GM23338 (cell line): ENCODE measurements around the gene CIROP. TPM values are rescaled to one million over a fixed set of nuclear protein-coding genes. Genes with fewer than 3 reads are reported as not detected.

Source experiments
- ATAC-seq: fragments of 200-7000 bp; cut with Tn5 transposase; 3 replicates; pipeline ENCODE4 v1.9.1; 2020
- DNase-seq: peaks from one replicate; pipeline ENCODE4 v3.0.0-alpha.2; 2015; ENCODE audit warnings: low spot score
- H2AFZ ChIP-seq: fragments of 200-600 bp; sonication (generic); 2 replicates; pipeline ENCODE4 v1.8.0; 2016; ENCODE audit warnings: antibody characterized with exemption, mild to moderate bottlenecking, moderate library complexity
- H3F3A ChIP-seq: fragments of 200-600 bp; sonication (generic); replicated peaks from 2 replicates; pipeline ENCODE4 v1.8.0; 2017; ENCODE audit warnings: antibody characterized with exemption, mixed run types, low read depth
- H3K27ac ChIP-seq: fragments of 200-600 bp; sonication (generic); 2 replicates; pipeline ENCODE4 v1.6.1; 2016; ENCODE audit warnings: low read depth
- H3K27me3 ChIP-seq: fragments of 200-600 bp; sonication (generic); 2 replicates; pipeline ENCODE4 v1.8.0; 2016; ENCODE audit warnings: mild to moderate bottlenecking, mixed run types, moderate library complexity; ENCODE audit not compliant: insufficient read depth
- H3K36me3 ChIP-seq: fragments of 200-600 bp; sonication (generic); 2 replicates; pipeline ENCODE4 v1.8.0; 2016; ENCODE audit warnings: mild to moderate bottlenecking; ENCODE audit not compliant: insufficient read depth
- H3K4me1 ChIP-seq: fragments of 200-600 bp; sonication (generic); 2 replicates; pipeline ENCODE4 v1.8.0; 2016; ENCODE audit warnings: mild to moderate bottlenecking, moderate library complexity; ENCODE audit not compliant: insufficient read depth
- H3K4me2 ChIP-seq: fragments of 200-600 bp; sonication (generic); 2 replicates; pipeline ENCODE4 v1.7.1; 2017; ENCODE audit warnings: mixed run types
- H3K4me3 ChIP-seq: fragments of 200-600 bp; sonication (generic); 2 replicates; pipeline ENCODE4 v1.6.1; 2016; ENCODE audit warnings: mixed run types
- H3K79me2 ChIP-seq: fragments of 200-600 bp; sonication (generic); replicated peaks from 2 replicates; pipeline ENCODE4 v1.8.0; 2017; ENCODE audit warnings: mild to moderate bottlenecking; ENCODE audit not compliant: insufficient read depth
- H3K9me2 ChIP-seq: fragments of 200-600 bp; sonication (generic); 2 replicates; pipeline ENCODE4 v1.8.0; 2017; ENCODE audit not compliant: insufficient read depth
- H4K20me1 ChIP-seq: fragments of 200-600 bp; sonication (generic); replicated peaks from 2 replicates; pipeline ENCODE4 v1.8.0; 2017; ENCODE audit warnings: mild to moderate bottlenecking; ENCODE audit not compliant: insufficient read depth
- H3K27ac Mint-ChIP-seq: 2 replicates; pipeline ENCODE4 v1.8.0; 2020; ENCODE audit warnings: inconsistent platforms, mild to moderate bottlenecking, moderate library complexity, mixed read lengths
- H3K27me3 Mint-ChIP-seq: 3 replicates; pipeline ENCODE4 v1.8.0; 2022; ENCODE audit warnings: low read depth, mild to moderate bottlenecking, moderate library complexity, mixed read lengths, inconsistent platforms; ENCODE audit not compliant: insufficient read depth, poor library complexity
- H3K36me3 Mint-ChIP-seq: 3 replicates; pipeline ENCODE4 v1.8.0; 2021; ENCODE audit warnings: low read depth, mild to moderate bottlenecking, inconsistent platforms, moderate library complexity, mixed read lengths
- H3K4me1 Mint-ChIP-seq: 3 replicates; pipeline ENCODE4 v1.8.0; 2020; ENCODE audit warnings: mild to moderate bottlenecking, inconsistent platforms, mixed read lengths
- H3K4me3 Mint-ChIP-seq: 3 replicates; pipeline ENCODE4 v1.8.0; 2021; ENCODE audit warnings: moderate library complexity, mild to moderate bottlenecking, inconsistent platforms, mixed read lengths
- H3K9me3 Mint-ChIP-seq: 3 replicates; pipeline ENCODE4 v1.8.0; 2020; ENCODE audit warnings: moderate library complexity, mild to moderate bottlenecking, inconsistent platforms, mixed read lengths
- CREB1 ChIP-seq: fragments of 250-450 bp; sonication (Bioruptor Pico); IDR thresholded peaks from 2 replicates; pipeline ENCODE4 v1.5.0; 2020; ENCODE audit warnings: low read depth, mild to moderate bottlenecking, moderate library complexity
- EZH2 ChIP-seq: fragments of 200-600 bp; sonication (generic); IDR thresholded peaks from one replicate; pipeline ENCODE4 v1.8.0; 2017; ENCODE audit warnings: antibody characterized with exemption, mild to moderate bottlenecking, low read depth; ENCODE audit not compliant: unreplicated experiment
- EZH2phosphoT487 ChIP-seq: fragments of 200-600 bp; sonication (generic); IDR thresholded peaks from one replicate; pipeline ENCODE4 v1.8.1; 2018; ENCODE audit warnings: antibody characterized with exemption; ENCODE audit not compliant: unreplicated experiment
- JUNB ChIP-seq: IDR thresholded peaks from one replicate; pipeline ENCODE4 v1.6.1; 2016; ENCODE audit warnings: antibody characterized with exemption; ENCODE audit not compliant: unreplicated experiment
- NANOG ChIP-seq: IDR thresholded peaks from 2 replicates; pipeline ENCODE4 v1.6.1; 2016; ENCODE audit warnings: antibody characterized with exemption, borderline replicate concordance
- POLR2AphosphoS5 ChIP-seq: IDR thresholded peaks from 2 replicates; pipeline ENCODE4 v1.6.1; 2016; ENCODE audit warnings: antibody characterized with exemption, low read depth
- STAT1 ChIP-seq: IDR thresholded peaks from one replicate; pipeline ENCODE4 v1.6.1; 2016; ENCODE audit warnings: antibody characterized with exemption; ENCODE audit not compliant: unreplicated experiment
- ZNF114 ChIP-seq: fragments of 250-450 bp; sonication (Bioruptor Pico); IDR thresholded peaks from 2 replicates; pipeline ENCODE4 v1.5.0; 2020; ENCODE audit warnings: mild to moderate bottlenecking, moderate library complexity
- ZNF331 ChIP-seq: fragments of 250-450 bp; sonication (Bioruptor Pico); IDR thresholded peaks from 2 replicates; pipeline ENCODE4 v1.5.0; 2020; ENCODE audit warnings: low read depth, mild to moderate bottlenecking, moderate library complexity
- ZNF462 ChIP-seq: fragments of 250-450 bp; sonication (Bioruptor Pico); IDR thresholded peaks from 2 replicates; pipeline ENCODE4 v1.5.0; 2020; ENCODE audit warnings: mild to moderate bottlenecking, moderate library complexity
- polyA plus RNA-seq: library from polyadenylated mRNA; unstranded; fragments of >200 nt; fragmentation: Nextera tagmentation; extraction: Ambion mirVana; gene quantifications from 2 replicates; pipeline ENCODE4 v1.2.1, GENCODE V29; 2016
- total RNA-seq: library from RNA; depleted of rRNA; stranded (reverse); fragments of >200 nt; shearing (Covaris generic); gene quantifications from 2 replicates; pipeline ENCODE4 v1.2.3, GENCODE V29; 2014
- TF ChIP-seq, protein P1 (sequence below): IDR thresholded peaks from one replicate; pipeline ENCODE4 v1.6.1; 2018; ENCODE audit warnings: antibody characterized with exemption; ENCODE audit not compliant: unreplicated experiment
- TF ChIP-seq, protein P2 (sequence below): IDR thresholded peaks from 2 replicates; pipeline ENCODE4 v1.6.1; 2016; ENCODE audit warnings: antibody characterized with exemption
- TF ChIP-seq, protein P3 (sequence below), 2 experiments: fragments of 200-600 bp in 1 of 2; sonication (generic) in 1 of 2; conservative IDR thresholded peaks; 2 replicates each; pipeline versions ENCODE4 v1.5.1 to v1.6.1; 2016 to 2017; ENCODE audit warnings: antibody characterized with exemption in 2 of 2, low read depth in 2 of 2, mild to moderate bottlenecking in 2 of 2, moderate library complexity in 1 of 2

CIROP gene
- total and polyA plus RNA-seq, 2 experiments from 2014 or later, result not detected

- H3K4me3 Mint-ChIP-seq, result no peak overlapping the region; the same call in 2 of the 3 replicates
- H3K4me3 ChIP-seq, result no peak overlapping the region
- no peaks in the 10 kb centered on the region for H4K20me1 ChIP-seq
- DNase-seq (no peak), ATAC-seq (no peak)
- H2AFZ ChIP-seq, result no peak overlapping the region
- no peak overlapping the region for H3K27ac ChIP-seq
- no peak for TF ChIP-seq JUNB
- TF ChIP-seq EZH2phosphoT487, result no peak
- TF ChIP-seq EZH2, result no peak
- TF ChIP-seq POLR2AphosphoS5, result no peak
- no peak for TF ChIP-seq ZNF114 (CRISPR knock-in tag)
- TF ChIP-seq, protein P1, sequence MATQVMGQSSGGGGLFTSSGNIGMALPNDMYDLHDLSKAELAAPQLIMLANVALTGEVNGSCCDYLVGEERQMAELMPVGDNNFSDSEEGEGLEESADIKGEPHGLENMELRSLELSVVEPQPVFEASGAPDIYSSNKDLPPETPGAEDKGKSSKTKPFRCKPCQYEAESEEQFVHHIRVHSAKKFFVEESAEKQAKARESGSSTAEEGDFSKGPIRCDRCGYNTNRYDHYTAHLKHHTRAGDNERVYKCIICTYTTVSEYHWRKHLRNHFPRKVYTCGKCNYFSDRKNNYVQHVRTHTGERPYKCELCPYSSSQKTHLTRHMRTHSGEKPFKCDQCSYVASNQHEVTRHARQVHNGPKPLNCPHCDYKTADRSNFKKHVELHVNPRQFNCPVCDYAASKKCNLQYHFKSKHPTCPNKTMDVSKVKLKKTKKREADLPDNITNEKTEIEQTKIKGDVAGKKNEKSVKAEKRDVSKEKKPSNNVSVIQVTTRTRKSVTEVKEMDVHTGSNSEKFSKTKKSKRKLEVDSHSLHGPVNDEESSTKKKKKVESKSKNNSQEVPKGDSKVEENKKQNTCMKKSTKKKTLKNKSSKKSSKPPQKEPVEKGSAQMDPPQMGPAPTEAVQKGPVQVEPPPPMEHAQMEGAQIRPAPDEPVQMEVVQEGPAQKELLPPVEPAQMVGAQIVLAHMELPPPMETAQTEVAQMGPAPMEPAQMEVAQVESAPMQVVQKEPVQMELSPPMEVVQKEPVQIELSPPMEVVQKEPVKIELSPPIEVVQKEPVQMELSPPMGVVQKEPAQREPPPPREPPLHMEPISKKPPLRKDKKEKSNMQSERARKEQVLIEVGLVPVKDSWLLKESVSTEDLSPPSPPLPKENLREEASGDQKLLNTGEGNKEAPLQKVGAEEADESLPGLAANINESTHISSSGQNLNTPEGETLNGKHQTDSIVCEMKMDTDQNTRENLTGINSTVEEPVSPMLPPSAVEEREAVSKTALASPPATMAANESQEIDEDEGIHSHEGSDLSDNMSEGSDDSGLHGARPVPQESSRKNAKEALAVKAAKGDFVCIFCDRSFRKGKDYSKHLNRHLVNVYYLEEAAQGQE, result no peak
- TF ChIP-seq CREB1, result no peak
- no peak for TF ChIP-seq ZNF331 (CRISPR knock-in tag)
- TF ChIP-seq, protein P2, sequence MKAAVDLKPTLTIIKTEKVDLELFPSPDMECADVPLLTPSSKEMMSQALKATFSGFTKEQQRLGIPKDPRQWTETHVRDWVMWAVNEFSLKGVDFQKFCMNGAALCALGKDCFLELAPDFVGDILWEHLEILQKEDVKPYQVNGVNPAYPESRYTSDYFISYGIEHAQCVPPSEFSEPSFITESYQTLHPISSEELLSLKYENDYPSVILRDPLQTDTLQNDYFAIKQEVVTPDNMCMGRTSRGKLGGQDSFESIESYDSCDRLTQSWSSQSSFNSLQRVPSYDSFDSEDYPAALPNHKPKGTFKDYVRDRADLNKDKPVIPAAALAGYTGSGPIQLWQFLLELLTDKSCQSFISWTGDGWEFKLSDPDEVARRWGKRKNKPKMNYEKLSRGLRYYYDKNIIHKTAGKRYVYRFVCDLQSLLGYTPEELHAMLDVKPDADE, result no peak
- no peak for TF ChIP-seq STAT1
- TF ChIP-seq, protein P3, sequence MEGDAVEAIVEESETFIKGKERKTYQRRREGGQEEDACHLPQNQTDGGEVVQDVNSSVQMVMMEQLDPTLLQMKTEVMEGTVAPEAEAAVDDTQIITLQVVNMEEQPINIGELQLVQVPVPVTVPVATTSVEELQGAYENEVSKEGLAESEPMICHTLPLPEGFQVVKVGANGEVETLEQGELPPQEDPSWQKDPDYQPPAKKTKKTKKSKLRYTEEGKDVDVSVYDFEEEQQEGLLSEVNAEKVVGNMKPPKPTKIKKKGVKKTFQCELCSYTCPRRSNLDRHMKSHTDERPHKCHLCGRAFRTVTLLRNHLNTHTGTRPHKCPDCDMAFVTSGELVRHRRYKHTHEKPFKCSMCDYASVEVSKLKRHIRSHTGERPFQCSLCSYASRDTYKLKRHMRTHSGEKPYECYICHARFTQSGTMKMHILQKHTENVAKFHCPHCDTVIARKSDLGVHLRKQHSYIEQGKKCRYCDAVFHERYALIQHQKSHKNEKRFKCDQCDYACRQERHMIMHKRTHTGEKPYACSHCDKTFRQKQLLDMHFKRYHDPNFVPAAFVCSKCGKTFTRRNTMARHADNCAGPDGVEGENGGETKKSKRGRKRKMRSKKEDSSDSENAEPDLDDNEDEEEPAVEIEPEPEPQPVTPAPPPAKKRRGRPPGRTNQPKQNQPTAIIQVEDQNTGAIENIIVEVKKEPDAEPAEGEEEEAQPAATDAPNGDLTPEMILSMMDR (conservative IDR thresholded peaks at IDR 0.05; ENCODE audit: low read depth in 2 of 2), result no peak
- TF ChIP-seq ZNF462 (CRISPR knock-in tag), result no peak
- TF ChIP-seq NANOG, result no peak
- peaks cover 6% of the 10 kb centered on the region; the same call in 1 of the 2 replicates for H3K4me1 ChIP-seq
- H3K27me3 ChIP-seq, result no peaks in the 10 kb centered on the region
- peaks cover 25% of the 10 kb centered on the region for H3K36me3 Mint-ChIP-seq
- H3K4me1 Mint-ChIP-seq, result peaks cover 19% of the 10 kb centered on the region
- no peaks in the 10 kb centered on the region for H3K9me2 ChIP-seq
- no peak overlapping the region for H3K4me2 ChIP-seq
- no peaks in the 10 kb centered on the region; the same call in 1 of the 2 replicates for H3F3A ChIP-seq
- H3K27me3 Mint-ChIP-seq, result peaks cover 11% of the 10 kb centered on the region
- H3K27ac Mint-ChIP-seq, result no peak overlapping the region
- no peaks in the 10 kb centered on the region for H3K36me3 ChIP-seq
- H3K9me3 Mint-ChIP-seq, result no peaks in the 10 kb centered on the region; the same call in 2 of the 3 replicates
- no peaks in the 10 kb centered on the region for H3K79me2 ChIP-seq
Observed at GRCh38 chr14:23051141-23052057, 53.4 kb downstream of the CIROP start.
